ENCODE measurements around the gene GSS. TPM values are rescaled to one million over a fixed set of nuclear protein-coding genes. Genes with fewer than 3 reads are reported as not detected.

GSS gene
- total RNA-seq, 2 donors from 2014 or later: 59.7 to 74.2 TPM

DNA sequence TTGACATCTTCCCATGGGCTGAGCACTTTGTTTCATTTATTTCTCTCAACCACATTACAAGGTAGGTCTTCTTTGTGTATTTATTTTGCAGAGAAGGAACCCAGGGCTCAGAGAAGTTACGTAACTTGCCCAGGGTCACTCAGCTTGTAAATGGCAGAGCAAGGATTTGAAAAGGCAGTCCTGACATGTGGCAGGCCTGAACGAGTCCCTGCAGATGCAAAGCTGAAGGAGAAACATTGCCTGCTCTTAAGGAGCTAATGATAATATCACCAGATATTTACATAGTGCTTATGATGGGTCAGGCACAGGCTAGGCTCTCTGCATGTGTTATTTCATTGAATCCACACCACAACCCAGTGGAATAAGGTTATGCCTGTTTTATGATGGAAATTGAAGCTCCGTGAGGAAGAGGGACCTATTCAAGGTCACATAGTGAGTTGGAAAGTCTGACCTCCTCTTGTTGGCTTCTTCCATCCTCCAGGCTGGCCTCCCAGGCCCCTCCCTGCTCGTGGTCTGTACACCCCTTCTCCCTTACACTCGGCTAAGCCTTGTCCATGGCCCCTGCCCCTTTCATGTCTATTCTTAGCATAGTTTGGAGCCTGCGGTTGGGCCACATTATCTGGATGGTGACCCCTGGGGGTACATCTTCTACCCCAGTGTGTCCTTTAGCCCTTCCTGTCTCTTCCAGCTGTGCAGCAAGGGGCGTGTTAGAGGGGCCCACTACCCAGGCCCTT, 12.6 kb upstream of the GSS start:
- no peaks in the 10 kb centered on the region for H3K36me3 Mint-ChIP-seq
- H3K9me3 Mint-ChIP-seq: no peaks in the 10 kb centered on the region
- ATAC-seq (no peak), DNase-seq (ENCODE audit: low spot score in 2 of 2) (no peak)
- H3K27ac Mint-ChIP-seq: no peak overlapping the region

DNA sequence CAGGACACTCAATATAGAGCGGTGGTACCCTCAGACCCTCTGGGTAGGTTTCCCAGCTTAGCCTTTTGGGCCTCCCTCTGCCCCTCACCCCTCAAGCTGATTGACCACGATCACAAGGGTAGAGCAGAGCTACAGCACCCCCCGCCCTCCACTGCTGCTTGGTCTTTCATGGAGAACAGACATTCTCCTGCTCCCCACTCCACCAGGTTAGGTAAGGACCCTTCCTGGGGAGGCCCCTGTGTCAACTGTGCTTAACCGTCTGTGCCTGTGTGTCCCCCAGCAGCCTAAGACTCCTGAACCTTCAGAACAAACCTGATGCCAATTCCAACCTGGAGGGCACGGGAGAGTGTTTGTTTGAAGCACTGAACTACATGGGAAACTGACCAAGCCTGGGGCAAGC, 11.8 kb upstream of the GSS start:
- Mint-ChIP-seq H3K27ac (no peak overlapping the region), H3K36me3 (no peaks in the 10 kb centered on the region), H3K9me3 (no peaks in the 10 kb centered on the region)
- DNase-seq (ENCODE audit: low spot score in 2 of 2) (no peak), ATAC-seq (no peak)

DNA sequence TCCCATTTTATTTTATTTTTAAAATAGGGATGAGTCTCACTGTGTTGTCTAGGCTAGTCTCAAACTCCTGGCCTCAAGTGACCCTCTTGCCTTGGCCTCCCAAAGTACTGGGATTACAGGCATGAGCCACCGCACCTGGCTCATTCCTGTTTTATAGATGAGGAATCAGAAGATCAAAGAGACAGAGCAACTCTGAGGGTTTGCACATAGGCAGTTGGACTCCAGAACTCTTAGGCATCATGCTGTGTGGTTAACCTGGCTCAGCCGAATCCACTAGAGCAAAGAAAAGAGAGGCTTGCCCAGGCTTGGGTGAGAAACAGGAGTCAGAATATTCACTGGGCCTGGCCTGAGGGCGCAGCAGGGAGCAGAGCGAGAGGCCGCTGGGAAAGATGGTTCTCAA, 9.4 kb upstream of the GSS start:
- DNase-seq (ENCODE audit: low spot score in 2 of 2): no peak
- Mint-ChIP-seq H3K9me3 (no peaks in the 10 kb centered on the region), H3K36me3 (no peaks in the 10 kb centered on the region), H3K27ac (no peak overlapping the region)
- ATAC-seq: no peak

DNA sequence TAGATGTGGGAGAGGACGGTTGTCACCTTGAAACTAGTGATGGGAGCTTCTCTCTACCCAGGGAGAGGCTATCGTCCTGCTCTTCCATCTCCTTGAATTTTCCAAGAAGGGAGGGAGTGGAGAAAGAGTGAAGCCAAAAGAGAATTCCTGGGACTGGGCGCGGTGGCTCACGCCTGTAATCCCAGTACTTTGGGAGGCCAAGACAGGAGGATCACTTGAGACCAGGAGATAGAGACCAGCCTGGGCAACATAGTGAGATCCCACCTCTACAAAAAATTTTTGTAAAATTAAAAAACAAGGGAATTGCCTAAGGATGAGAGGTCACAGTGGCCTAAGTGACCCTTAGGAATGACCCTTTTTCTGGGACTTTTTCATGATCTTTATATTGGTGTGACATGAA, 8.9 kb upstream of the GSS start:
- DNase-seq (ENCODE audit: low spot score in 2 of 2): no peak
- Mint-ChIP-seq H3K9me3 (no peaks in the 10 kb centered on the region), H3K27ac (no peak overlapping the region), H3K36me3 (no peaks in the 10 kb centered on the region)
- no peak for ATAC-seq

DNA sequence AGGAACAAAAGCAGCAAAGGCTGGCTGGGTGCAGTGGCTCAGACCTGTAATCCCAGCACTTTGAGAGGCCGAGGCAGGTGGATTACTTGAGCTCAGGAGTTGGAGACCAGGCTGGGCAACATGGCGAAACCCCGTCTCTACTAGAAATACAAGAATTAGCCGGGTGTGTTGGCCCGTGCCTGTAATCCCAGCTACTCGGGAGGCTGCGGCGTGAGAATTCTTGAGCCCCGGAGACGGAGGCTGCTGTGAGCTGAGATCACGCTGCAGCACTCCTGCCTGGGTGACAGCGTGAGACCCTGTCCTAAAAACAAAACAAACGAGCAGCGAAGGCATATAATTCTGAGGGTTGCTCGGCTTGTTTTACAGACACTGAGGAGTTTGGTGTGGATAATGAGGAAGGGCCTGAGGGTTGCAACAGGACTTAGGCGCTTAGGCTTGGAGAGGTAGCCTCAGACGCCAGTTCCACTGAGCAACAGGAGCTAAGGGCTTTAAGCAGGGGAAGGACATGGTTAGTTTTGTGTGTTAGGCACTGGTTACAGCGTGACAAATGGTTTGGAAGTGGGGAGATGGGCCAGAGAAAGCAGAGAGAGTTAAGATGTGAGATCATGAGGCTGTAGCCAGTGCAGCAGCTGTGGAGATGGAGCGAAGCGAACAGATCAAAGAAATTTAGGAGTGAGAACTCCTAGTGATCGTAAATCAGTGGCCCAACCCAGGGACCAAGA, 1.3 kb upstream of the GSS start:
- peaks cover 11% of the 10 kb centered on the region in 2 donors for H3K36me3 Mint-ChIP-seq
- no peak for DNase-seq (ENCODE audit: low spot score in 2 of 2)
- no peak for ATAC-seq
- peaks cover 0 to 5% of the 10 kb centered on the region in 2 donors for H3K9me3 Mint-ChIP-seq
- no peak overlapping the region for H3K27ac Mint-ChIP-seq

DNA sequence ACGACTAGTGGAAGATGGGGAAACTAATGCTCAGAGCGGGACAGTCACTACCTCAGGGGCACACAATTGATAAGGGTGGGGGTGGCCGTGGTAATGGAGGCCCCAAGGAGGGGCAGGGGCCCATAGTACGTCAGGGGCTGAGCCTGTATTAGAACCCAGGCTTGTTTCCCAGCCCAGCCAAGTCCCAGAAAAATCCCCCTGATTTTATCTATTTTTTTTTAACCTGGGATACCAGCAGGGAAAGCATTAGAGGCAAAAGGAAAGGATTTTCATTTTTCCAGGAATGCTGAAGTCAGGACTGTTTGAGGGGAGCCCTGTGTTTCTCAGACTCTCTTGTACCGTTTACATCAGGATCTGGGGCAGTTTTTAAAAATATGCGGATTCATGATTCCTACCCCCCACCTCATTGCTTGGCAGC, 444 bp upstream of the GSS start:
- H3K36me3 Mint-ChIP-seq: peaks cover 11% of the 10 kb centered on the region in 2 donors
- peak overlapping the region; percentile 96 to 99 for H3K27ac Mint-ChIP-seq
- H3K9me3 Mint-ChIP-seq: peaks cover 0 to 5% of the 10 kb centered on the region in 2 donors
- DNase-seq (ENCODE audit: low spot score in 2 of 2) (no peak), ATAC-seq (no peak)

DNA sequence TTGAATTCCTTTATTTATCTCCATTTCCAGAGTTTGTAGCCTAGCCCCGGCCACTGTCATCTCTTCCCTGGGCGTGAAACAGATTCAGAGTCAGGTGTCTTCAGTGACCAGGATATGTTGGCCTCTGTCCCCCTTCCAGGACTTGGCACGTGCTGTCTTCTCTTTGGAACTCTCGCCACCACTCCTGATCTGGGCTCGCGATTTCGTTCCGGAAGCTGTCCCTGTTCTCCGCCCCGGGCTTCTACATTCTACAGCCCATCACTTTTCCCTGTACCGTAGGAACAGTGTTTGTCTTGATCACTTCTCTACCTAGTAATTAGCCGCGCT, 739 bp downstream of the GSS start:
- Mint-ChIP-seq H3K36me3 (peaks cover 11 to 16% of the 10 kb centered on the region in 2 donors), H3K9me3 (peaks cover 0 to 5% of the 10 kb centered on the region in 2 donors), H3K27ac (peak overlapping the region; percentile 96 to 99)
- DNase-seq (ENCODE audit: low spot score in 2 of 2) (no peak), ATAC-seq (no peak)

DNA sequence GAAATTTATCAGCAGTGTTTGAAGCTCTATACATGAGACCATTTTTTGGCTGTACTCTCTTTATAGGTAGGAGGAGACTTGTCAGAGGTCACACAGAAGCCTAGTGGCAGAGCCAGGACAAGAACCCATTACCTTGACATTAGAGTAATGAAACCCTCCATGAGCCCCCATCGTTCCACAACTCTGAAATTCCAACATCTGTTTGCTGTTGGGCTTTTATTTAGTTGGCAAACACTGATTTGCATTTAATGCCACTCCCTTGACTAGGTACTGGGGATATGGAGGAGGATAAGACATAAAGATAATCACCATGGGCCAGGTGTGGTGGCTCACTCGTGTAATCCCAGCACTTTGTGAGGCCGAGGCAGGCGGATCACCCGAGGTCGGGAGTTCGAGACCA, 1.6 kb downstream of the GSS start:
- H3K9me3 Mint-ChIP-seq: peaks cover 0 to 5% of the 10 kb centered on the region in 2 donors
- ATAC-seq (no peak), DNase-seq (ENCODE audit: low spot score in 2 of 2) (no peak)
- no peak overlapping the region for H3K27ac Mint-ChIP-seq
- peaks cover 11 to 22% of the 10 kb centered on the region in 2 donors for H3K36me3 Mint-ChIP-seq

DNA sequence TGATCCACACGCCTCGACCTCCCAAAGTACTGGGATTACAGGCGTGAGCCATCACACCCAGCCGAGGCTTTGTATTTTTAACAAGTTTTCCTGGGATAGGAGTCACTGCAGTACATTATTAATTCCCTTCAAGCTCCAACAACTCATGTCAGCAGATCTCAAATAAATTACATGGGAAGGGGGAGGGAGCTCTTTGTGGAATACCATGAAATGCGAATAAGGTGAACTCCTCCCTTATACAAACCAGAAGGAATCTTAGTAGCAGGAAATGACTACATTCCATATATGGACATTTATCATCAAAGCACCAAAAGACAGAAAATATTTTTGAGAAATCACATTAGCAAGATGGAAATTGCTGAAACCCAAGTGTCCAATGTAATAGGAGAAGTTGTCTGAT, 2.9 kb downstream of the GSS start:
- no peak for ATAC-seq
- Mint-ChIP-seq H3K9me3 (peaks cover 0 to 5% of the 10 kb centered on the region in 2 donors), H3K27ac (peak overlapping the region in 1 of 2 donors; percentile 8), H3K36me3 (peaks cover 11 to 22% of the 10 kb centered on the region in 2 donors)
- DNase-seq (ENCODE audit: low spot score in 2 of 2): no peak

DNA sequence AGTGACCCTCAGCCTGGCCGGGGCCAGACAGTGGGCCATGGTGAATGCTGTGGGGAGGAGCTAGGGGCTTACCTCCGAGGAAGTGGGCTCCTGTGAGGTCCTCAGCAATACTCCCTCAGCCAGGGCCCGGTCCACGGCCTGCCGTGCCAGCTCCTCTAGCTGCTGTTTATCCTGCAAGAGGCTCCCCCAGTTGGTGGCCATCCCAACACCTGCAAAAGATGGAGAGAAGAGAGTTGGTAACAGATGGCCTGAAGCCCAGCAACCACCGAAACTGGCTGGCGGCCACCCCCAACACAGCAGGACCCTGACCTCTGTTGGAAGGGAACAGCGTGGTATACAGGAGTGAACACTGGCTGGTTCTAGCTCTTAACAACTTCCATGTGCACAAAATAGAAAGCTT, 4.0 kb downstream of the GSS start:
- H3K36me3 Mint-ChIP-seq: peaks cover 11 to 22% of the 10 kb centered on the region in 2 donors
- DNase-seq (ENCODE audit: low spot score in 2 of 2) (no peak), ATAC-seq (no peak)
- H3K27ac Mint-ChIP-seq: peak overlapping the region in 1 of 2 donors; percentile 75
- no peaks in the 10 kb centered on the region for H3K9me3 Mint-ChIP-seq

DNA sequence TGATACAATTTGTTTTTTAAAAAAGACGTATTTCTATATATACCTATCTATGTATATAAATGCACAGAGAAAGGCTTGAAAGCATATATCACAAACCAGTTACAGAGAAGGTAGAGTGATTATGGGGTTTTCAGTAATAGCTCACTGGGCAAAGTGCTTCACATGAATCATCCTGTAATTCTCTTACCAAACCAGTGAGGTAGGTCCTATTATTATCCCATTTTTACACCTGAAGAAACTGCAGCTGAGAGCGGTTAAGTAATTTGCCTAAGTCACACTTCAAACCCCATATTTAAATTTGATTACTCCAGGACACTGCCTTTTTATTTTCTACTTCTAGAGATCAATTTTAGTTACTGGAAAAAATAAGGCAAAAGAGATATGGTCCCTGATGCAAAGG, 4.4 kb downstream of the GSS start:
- Mint-ChIP-seq H3K27ac (no peak overlapping the region), H3K9me3 (no peaks in the 10 kb centered on the region), H3K36me3 (peaks cover 11 to 22% of the 10 kb centered on the region in 2 donors)
- no peak for ATAC-seq
- no peak for DNase-seq (ENCODE audit: low spot score in 2 of 2)

DNA sequence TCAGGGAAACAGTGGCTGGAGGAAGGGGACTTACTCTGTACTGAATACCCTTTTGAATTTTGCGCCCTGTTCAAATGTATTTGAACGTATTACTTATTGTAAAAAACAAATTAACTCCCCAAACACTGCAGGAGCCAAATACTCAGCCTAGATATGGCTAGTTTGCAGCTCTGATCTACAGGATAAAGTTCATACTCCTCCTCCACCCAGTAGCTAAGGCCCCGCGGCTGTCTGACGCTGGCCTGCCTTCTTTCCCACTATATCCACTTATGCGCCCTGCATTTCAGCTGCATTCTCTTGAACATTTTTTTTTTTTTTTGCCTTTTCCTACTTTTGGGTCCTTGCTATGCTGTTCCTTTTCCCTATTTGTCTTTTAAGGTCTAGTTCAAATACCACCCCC, 6.5 kb downstream of the GSS start:
- Mint-ChIP-seq H3K36me3 (peaks cover 0 to 16% of the 10 kb centered on the region in 2 donors), H3K9me3 (no peaks in the 10 kb centered on the region), H3K27ac (no peak overlapping the region)
- ATAC-seq: no peak
- DNase-seq (ENCODE audit: low spot score in 2 of 2): no peak

DNA sequence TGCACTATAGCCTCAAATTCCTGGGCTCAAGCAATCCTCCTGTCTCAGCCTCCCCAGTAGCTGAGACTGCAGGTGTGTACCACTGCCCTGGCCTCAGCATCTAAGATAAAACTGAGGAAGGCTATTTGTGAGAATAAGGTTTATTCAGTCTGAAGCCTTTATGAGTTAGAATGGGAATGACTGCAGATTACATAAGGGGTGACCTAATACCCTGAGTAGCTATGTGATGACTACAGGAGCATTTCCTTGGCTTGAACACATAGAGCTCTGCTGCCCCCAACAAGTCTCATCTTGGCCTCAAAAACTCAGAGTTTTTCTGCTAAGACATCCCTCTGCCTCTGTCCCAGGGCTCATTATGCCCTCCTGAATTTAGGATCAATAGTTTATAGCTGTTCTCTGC, 7.6 kb downstream of the GSS start:
- H3K36me3 Mint-ChIP-seq: peaks cover 0 to 16% of the 10 kb centered on the region in 2 donors
- no peaks in the 10 kb centered on the region for H3K9me3 Mint-ChIP-seq
- H3K27ac Mint-ChIP-seq: peak overlapping the region in 1 of 2 donors; percentile 9
- ATAC-seq: peak in 1 of 2 donors; percentile 56
- no peak for DNase-seq (ENCODE audit: low spot score in 2 of 2)

DNA sequence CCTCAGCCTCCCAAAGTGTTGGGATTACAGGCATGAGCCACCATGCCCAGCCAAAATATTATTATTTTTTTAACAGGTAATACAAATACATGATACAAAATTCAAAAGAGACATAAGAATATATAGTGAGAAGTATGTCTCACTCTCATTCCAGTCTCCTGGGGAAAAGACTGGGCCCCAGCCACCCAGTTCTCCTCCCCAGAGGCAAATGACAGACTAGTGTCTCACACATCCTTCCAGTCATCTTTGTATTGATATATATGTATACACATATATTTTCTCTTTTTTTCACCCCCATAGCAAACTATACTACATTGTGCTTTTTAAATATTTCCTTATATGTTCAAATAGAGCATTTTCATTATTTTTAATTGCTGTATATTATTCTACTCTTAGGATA, 8.3 kb downstream of the GSS start:
- H3K36me3 Mint-ChIP-seq: peaks cover 0 to 16% of the 10 kb centered on the region in 2 donors

DNA sequence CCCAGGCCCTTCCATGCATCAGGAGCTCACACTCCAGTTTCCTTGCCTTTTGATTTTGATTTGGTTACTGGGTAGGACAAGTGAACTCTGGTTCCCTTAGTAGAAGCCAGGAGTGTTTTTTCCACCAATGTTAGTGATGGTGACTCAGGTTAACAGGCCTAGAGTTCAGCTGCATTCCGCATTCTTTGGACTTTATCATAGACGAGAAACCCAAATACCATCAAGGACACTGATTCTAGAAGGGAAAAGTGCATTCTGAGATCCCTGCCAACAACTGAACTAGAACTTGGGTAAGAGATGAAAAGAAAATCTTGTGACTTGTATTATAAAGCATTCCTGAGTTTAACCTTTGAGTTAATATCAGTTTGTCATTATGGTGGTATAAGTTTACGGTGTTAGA, 8.9 kb downstream of the GSS start:
- Mint-ChIP-seq H3K36me3 (peaks cover 0 to 16% of the 10 kb centered on the region in 2 donors), H3K27ac (no peak overlapping the region), H3K9me3 (no peaks in the 10 kb centered on the region)
- no peak for ATAC-seq
- DNase-seq (ENCODE audit: low spot score in 2 of 2): no peak

More for the DNA sequence above, 8.3 kb downstream of the GSS start:
- Mint-ChIP-seq H3K9me3 (no peaks in the 10 kb centered on the region), H3K27ac (no peak overlapping the region)
- ATAC-seq (no peak), DNase-seq (ENCODE audit: low spot score in 2 of 2) (no peak)

DNA sequence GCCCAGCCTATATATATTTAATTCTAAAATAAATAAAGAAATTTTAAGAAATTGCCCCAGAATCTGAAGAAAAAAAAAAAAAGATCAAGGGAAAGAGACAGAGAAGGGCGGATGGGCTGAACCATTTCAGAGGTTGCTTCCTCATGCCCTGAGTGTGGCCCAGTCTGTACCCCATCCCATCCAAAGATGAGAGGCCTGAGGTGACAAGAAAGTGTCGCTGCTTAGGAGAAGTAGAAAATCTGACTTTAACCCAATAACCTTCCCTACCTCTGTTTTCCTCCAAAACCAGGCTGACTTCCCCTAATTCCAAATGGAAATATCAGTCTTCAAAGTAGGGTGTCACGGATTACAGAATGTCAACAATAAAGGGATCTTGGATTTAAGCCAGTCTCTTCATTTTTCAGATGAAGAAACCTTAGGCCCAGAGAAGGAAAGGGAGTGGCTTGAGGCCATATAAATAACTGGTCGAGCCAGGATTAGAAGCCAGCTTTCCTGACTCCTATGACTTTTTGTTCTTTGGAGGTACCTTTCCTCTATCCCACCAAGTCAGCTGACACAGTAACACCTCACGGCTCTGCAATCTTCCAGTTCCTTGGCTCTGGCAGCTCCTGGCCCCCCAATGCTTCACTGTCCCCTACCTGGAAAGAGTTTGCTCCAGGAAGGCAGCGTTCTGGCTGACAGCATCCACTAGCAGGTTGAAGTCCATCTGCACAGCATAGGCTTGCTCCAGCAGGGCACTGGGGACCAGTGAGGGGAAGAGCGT, 10.1 kb downstream of the GSS start:
- Mint-ChIP-seq H3K36me3 (peaks cover 0 to 16% of the 10 kb centered on the region in 2 donors), H3K9me3 (no peaks in the 10 kb centered on the region), H3K27ac (no peak overlapping the region)
- ATAC-seq: no peak
- no peak for DNase-seq (ENCODE audit: low spot score in 2 of 2)

All from activated naive CD4-positive, alpha-beta T cell treated with anti-CD3 and anti-CD28 coated beads, Interleukin-2, amount 50 U/mL, for 72 hours (primary cell).